ENCODE data around the gene KRT7. TPM values are rescaled to one million over a fixed set of nuclear protein-coding genes. Genes with fewer than 3 reads are reported as not detected.

Gene KRT7
- polyA plus RNA-seq, 1 of the 3 experiments (the other 2 are of a cell fraction) = 5.4 TPM

DNA sequence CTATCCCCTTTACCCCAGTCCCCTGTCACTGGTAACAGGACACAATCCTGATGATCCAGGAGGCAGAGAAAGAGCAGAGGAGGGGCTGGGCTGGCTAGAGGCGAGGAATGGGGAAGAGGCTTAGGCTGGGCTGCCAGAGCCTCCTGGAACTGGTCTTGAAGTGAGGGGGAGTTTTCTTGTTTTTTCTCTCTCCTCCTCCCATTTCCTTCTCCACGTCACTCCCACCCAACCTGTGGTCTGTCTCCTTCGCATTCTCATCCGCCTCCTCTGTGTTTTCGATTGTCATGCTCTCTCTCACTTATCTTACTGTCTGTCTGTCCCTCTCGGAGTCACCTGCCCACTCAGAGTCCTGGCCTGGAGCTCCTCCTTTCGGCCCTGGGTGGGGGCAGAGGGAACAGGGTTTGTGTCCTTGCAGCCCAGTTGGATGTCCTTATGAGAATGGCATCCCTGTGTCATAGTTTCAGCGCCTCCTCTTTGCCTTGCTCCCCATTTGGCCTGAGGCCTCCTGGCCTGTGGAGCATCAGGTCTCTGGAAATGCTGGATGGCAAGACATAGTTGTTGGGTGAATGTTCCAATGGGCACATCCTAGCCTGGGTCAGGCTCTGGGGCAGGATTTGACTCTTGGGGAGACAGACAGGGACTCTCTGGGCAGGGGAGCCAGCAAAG, 37.8 kb upstream of the KRT7 start:
- POLR2A ChIA-PET = no interaction called here
- TF ChIP-seq JUND (IDR thresholded peaks at IDR 0.05) (no peak), USF1 (IDR thresholded peaks at IDR 0.05; ENCODE audit: borderline replicate concordance, low read depth) (no peak), ELF1 (IDR thresholded peaks at IDR 0.05) (no peak), RCOR1 (IDR thresholded peaks at IDR 0.05; ENCODE audit: low read length) (no peak), SIN3A (IDR thresholded peaks at IDR 0.05; ENCODE audit: borderline replicate concordance, low read depth, low read length) (no peak), NFIC (IDR thresholded peaks at IDR 0.05; ENCODE audit: borderline replicate concordance) (no peak), YY1 (IDR thresholded peaks at IDR 0.05; ENCODE audit: low read depth) (no peak), RAD21 (IDR thresholded peaks at IDR 0.05; ENCODE audit: low read length) (no peak), CTCF (IDR thresholded peaks at IDR 0.05) (no peak), RFX5 (IDR thresholded peaks at IDR 0.05; ENCODE audit: low read length) (no peak), TAF1 (IDR thresholded peaks at IDR 0.05; ENCODE audit: borderline replicate concordance, low read depth, low read length) (no peak), POLR2AphosphoS5 (IDR thresholded peaks at IDR 0.05; ENCODE audit: low read depth, low read length) (no peak)
- TF ChIP-seq, protein P1, sequence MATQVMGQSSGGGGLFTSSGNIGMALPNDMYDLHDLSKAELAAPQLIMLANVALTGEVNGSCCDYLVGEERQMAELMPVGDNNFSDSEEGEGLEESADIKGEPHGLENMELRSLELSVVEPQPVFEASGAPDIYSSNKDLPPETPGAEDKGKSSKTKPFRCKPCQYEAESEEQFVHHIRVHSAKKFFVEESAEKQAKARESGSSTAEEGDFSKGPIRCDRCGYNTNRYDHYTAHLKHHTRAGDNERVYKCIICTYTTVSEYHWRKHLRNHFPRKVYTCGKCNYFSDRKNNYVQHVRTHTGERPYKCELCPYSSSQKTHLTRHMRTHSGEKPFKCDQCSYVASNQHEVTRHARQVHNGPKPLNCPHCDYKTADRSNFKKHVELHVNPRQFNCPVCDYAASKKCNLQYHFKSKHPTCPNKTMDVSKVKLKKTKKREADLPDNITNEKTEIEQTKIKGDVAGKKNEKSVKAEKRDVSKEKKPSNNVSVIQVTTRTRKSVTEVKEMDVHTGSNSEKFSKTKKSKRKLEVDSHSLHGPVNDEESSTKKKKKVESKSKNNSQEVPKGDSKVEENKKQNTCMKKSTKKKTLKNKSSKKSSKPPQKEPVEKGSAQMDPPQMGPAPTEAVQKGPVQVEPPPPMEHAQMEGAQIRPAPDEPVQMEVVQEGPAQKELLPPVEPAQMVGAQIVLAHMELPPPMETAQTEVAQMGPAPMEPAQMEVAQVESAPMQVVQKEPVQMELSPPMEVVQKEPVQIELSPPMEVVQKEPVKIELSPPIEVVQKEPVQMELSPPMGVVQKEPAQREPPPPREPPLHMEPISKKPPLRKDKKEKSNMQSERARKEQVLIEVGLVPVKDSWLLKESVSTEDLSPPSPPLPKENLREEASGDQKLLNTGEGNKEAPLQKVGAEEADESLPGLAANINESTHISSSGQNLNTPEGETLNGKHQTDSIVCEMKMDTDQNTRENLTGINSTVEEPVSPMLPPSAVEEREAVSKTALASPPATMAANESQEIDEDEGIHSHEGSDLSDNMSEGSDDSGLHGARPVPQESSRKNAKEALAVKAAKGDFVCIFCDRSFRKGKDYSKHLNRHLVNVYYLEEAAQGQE (IDR thresholded peaks at IDR 0.05; ENCODE audit: low read depth, low read length) = no peak
- TF ChIP-seq, protein P2, sequence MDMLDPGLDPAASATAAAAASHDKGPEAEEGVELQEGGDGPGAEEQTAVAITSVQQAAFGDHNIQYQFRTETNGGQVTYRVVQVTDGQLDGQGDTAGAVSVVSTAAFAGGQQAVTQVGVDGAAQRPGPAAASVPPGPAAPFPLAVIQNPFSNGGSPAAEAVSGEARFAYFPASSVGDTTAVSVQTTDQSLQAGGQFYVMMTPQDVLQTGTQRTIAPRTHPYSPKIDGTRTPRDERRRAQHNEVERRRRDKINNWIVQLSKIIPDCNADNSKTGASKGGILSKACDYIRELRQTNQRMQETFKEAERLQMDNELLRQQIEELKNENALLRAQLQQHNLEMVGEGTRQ (IDR thresholded peaks at IDR 0.05; ENCODE audit: borderline replicate concordance, low read depth, low read length) = no peak
- TF ChIP-seq, protein P3, sequence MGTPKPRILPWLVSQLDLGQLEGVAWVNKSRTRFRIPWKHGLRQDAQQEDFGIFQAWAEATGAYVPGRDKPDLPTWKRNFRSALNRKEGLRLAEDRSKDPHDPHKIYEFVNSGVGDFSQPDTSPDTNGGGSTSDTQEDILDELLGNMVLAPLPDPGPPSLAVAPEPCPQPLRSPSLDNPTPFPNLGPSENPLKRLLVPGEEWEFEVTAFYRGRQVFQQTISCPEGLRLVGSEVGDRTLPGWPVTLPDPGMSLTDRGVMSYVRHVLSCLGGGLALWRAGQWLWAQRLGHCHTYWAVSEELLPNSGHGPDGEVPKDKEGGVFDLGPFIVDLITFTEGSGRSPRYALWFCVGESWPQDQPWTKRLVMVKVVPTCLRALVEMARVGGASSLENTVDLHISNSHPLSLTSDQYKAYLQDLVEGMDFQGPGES (IDR thresholded peaks at IDR 0.05; ENCODE audit: low read depth, low read length) = no peak
- TF ChIP-seq, protein P4, sequence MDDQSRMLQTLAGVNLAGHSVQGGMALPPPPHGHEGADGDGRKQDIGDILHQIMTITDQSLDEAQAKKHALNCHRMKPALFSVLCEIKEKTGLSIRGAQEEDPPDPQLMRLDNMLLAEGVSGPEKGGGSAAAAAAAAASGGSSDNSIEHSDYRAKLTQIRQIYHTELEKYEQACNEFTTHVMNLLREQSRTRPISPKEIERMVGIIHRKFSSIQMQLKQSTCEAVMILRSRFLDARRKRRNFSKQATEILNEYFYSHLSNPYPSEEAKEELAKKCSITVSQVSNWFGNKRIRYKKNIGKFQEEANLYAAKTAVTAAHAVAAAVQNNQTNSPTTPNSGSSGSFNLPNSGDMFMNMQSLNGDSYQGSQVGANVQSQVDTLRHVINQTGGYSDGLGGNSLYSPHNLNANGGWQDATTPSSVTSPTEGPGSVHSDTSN (IDR thresholded peaks at IDR 0.05) = no peak
- no peak for DNase-seq

More for the DNA sequence above, 37.8 kb upstream of the KRT7 start:
- Histone ChIP-seq H3K4me2 (0 out of 2 replicates have a peak overlapping the region, but pooled peaks have one; percentile 17), H3K9me2 (no peaks in the 10 kb centered on the region), H3K36me3 (replicated peaks in 1 of 2; ENCODE audit: control insufficient read depth in 1 of 2, insufficient read depth in 2 of 2, low read length in 1 of 2) (no peaks in the 10 kb centered on the region), H3K9ac (0 out of 2 replicates have a peak overlapping the region, but pooled peaks have one; percentile 31), H2AFZ (ENCODE audit: low read depth) (no peak overlapping the region), H3K4me3 (ENCODE audit: low read depth in 2 of 2, low read length in 1 of 2) (no peak overlapping the region), H3K27me3 (ENCODE audit: insufficient read depth) (no peaks in the 10 kb centered on the region), H3K9me3 (no peaks in the 10 kb centered on the region), H3K27ac (ENCODE audit: low read depth in 2 of 2, low read length in 1 of 2) (peak overlapping the region; percentile 87 to 88), H3K79me2 (ENCODE audit: insufficient read depth) (no peaks in the 10 kb centered on the region), H3K4me1 (ENCODE audit: control insufficient read depth in 1 of 2, insufficient read depth in 2 of 2, low read depth in 1 of 2, low read length in 1 of 2) (peaks cover 42 to 80% of the 10 kb centered on the region in 2 experiments), H4K20me1 (ENCODE audit: insufficient read depth) (no peaks in the 10 kb centered on the region), H3F3A (replicated peaks; ENCODE audit: insufficient read depth) (no peaks in the 10 kb centered on the region)
- CTCF ChIA-PET = no interaction called here
- WGBS (ENCODE audit: low lambda C conversion rate) = 93% methylated on average over 8 of the region's 8 CpGs

Data from SK-N-SH (cell line).